Ramos (cell line): ENCODE results near the gene ZNF629.

Experiments
- in situ Hi-C: fragments of 300-500 bp; cut with MboI; formaldehyde crosslinking; loops from one replicate; pipeline ENCODE4 v1.14.3; 2022; ENCODE audit warnings: low sequenced_read_pairs; ENCODE audit not compliant: unreplicated experiment

The ZNF629 gene

DNA sequence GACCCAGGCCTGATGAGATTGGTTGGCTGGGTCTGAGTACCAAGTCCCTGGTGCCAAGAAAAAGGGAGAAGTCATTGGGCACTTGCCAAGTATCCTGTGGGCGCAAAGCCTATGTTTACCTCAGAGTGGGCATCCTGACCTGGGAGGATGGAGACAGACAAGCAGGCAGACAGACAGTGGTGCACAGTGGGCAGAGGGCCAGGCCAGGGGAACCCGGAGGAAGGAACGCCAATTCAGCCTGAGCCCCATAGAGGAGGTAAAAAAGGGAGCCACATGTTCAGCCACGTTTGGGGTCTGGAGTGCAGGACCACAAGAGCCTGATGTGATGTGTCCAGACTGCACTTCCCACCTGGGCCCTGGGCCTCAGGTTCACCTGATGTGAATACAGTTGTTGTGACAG lies 33.4 kb downstream of the ZNF629 start:
- in situ Hi-C loops = no loop called here

DNA sequence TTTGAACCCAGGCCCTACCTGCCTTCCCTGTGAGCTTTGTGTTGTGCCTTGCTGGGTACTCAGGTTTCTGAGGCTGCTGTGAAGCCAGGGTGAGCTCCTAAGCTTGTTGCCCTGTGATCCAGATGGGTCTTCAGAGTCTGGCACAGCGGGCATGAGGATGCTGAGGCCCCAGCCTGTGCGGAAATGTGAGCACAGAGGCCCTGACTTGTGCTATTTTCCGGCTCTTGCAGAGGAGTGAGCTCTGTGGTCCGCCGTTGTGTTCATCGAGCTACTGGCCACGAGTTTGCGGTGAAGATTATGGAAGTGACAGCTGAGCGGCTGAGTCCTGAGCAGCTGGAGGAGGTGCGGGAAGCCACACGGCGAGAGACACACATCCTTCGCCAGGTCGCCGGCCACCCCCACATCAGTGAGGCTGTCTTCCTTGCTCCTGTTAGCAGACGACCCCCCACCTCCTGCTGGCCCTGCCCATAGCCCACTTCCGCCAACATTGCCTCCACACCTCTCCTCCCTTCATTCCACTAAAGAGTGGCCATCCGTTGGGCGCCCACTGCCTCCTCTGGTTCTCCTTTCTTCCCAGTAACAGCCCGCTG lies 36.0 kb downstream of the ZNF629 start:
- in situ Hi-C loops = no loop called here

DNA sequence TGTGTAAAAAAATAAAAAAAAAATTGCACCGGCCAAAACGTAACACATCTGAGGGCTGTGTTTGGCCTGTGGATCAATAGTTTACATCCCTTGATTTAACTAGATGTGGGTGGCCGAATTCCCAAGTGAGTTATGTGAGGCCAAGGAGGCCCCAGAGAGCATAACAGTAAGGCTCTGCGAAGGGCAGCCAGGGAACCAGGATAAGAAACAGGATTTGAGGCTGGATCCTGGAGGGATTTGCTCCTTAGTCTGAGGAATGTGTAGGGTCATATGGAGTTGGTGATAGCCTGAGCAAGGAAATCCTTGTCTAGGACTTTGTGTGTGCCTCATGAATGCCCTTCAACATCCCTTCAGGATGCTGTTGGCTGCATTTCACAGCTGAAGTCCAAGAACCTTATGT lies 36.8 kb downstream of the ZNF629 start:
- in situ Hi-C loops = no loop called here

DNA sequence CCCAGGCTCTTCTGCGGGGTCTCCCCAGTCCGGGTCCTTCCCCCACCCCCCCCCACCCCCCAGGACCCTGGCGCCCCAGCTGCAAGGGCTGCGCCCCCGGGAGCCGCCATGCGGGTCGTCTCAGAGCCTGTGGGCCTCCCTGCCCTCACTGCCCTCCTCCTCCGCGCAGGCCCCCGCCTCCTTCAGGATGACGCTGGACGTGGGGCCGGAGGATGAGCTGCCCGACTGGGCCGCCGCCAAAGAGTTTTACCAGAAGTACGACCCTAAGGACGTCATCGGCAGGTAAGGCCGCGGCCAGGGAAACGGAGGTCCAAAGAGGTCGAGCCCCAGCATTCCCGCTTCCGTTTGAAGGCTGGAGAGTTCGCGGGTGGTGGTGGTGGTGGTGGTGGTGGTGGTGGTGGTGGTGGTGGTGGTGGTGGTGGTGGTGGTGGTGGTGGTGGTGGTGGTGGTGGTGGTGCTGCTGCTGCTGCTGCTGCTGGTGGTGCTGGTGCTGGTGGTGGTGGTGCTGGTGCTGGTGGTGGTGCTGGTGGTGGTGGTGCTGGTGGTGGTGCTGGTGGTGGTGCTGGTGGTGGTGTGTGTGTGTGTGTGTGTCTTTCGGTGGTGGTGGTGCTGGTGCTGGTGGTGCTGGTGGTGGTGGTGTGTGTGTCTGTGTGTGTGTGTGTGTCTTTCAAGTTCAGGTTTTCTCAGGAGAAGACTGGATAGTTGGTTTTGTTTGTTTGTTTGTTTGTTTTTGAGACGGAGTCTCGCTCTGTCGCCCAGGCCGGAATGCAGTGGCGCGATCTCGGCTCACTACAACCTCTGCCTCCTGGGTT lies 38.2 kb downstream of the ZNF629 start:
- in situ Hi-C loops = no loop called here

DNA sequence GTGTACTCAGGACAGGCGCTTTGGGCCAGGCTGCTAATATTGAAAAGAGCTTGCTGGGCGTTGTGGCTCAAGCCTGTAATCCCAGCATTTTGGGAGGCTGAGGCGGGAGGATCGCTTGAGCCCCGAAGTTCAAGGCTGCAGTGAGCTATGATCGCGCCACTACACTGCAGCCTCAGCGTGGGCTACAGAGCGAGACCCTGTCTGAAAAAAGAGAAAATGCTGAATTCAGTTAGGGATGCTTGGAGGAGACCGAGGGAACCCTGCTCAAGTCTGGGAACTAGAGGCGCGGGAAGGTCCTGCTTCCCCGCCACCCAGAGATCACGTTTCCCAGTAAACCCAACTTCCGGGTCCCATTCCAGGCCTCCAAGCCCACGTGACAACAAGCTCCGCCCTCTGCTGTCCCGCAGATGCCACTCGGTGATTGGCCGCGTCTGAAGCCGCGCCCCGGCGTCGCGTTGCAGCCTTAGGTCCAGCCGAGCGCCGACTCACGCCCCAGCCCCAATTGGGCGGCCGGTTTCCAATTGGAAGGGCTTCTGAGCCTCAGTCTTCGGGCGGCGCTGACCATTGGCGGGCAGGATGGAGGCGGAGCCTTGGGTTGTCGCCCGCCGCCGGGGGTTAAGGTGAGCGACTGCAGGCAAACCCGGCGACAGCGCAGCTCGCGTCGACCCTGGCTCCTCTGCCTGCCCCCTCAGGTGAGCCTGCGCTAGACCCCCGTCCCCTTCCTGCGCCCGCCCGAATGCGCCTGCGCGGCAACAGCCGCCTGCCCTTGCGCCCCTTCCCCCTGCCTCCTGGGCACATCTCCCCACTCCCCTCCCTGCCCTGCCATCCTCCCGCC lies 39.0 kb downstream of the ZNF629 start, which contains the start of gene PHKG2:
TSS of gene PHKG2 (plus strand) at position 627 of the 835 bp plus-strand sequence. CDS start 396 bp downstream, outside the sequence.
- in situ Hi-C loops = no loop called here

DNA sequence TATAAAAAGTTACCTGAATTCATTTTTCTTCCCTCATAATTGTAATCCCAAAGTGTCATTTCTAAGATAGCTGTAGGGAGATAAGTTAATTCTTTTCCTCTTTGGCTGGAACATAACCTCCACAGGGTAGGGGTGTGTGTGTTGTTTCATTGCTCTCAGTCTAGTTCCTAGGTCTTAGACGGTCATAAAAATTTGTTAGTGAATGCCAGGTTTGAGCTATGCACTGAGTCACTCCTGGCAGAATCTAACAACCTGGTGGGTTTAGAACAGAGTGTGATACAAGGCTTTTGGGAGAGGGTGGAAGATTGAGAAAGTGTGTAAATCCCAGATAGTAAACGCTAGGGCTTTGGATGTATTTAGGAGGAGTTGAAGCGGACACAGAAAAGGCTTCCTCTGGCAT lies 39.7 kb downstream of the ZNF629 start:
- in situ Hi-C loops = no loop called here

DNA sequence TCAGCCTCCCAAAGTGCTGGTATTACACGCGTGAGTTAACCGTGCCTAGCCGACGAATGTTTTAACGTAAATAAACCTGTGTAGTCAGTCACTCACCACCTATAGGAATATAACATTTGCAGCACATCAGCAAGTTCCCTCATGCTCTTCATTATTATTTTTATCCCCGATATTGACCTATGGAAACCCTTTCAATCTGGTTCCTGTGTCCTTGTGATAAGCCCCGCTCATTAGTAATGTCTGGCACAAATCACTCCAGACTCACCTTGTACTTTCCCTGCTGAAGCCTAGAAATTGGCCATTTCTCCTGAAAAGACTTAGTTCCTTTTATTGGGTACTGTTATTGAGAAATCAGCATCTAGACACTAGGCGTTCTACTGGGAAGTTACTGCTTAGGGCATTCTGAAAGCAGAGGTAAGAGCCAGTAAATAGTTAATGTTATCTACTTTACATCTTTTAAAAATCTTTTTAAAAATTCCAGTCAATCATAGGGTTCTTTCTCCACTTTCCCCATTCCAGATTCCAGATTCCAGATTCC lies 40.3 kb downstream of the ZNF629 start:
- in situ Hi-C loops = no loop called here

DNA sequence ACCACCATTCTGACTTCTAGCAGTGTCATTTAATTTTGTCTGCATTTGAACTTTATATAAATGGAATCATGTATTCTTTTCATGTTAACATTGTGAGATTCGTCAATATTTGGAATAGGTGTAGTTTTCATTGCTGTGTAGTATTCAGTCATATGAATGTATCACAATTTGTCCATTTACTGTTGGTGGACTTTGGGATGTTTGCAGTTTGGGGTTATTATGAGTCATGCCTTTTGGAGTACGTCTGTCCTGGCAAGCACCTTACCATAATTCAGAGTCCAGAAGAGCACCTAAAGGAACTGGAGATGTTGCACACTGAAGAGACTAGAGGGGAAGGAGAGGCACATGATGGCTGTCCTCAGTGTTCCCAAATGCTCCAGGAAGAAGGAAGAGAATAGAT lies 41.9 kb downstream of the ZNF629 start:
- in situ Hi-C loops = no loop called here

DNA sequence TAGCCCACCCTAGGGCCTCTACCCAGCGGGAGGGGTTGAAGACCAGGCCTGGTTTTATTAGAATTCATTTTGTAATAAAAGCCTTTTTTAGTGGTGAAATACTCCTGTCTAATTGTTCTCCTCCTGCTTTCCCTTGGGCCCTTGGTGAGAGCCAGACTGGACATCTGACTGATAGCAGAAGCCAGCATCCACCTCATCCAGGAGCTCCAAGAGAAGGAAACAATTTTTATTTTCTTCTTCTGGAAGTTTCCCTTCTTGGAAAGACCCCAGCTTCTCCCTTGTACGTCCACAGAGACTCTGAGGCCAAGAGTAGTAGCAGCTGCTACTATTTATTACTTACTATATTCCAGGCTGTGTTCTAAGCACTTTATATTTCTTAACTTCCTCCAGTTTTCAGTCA lies 42.8 kb downstream of the ZNF629 start:
- in situ Hi-C loops = no loop called here

DNA sequence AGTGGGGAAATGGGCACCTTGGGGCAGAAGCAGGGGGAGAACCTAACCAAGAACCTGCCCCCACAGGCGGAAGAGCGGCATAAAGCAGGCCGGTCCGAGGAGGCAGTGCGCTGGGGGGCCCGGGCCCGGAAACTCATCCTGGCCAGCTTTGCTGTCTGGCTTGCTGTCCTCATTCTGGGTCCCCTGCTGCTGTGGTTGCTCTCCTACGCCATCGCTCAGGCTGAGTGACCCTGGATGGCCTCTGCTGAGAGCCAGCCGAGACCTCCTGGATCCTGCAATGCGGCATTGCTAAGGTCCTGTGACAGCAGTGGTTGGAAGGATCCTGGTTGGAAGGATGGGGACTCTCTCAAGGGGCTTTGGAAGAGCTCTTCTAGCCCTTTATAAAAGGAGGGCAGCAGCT lies 43.3 kb downstream of the ZNF629 start:
- in situ Hi-C loops = no loop called here

DNA sequence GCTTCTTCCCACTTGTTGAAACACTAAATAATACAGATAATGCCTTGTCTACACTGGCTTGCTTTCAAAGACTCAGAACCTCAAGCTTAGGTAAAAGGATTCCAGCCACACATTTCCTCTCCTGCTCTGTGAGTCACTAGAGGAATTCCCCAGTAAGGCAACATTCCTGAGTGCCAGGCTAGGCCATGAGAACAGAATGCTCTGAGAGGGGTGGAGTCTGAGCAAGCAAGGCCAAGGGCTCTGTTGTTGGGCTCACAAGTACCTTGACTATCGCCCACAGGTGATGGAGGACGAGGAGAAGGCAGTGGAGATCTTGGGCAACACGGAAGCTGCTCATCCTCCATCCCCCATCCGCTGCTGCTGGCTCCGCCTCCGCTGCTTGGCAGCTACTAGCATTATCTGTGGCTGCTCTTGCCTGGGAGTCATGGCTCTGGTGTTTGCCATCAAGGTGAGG lies 45.5 kb downstream of the ZNF629 start:
- in situ Hi-C loops = no loop called here

DNA sequence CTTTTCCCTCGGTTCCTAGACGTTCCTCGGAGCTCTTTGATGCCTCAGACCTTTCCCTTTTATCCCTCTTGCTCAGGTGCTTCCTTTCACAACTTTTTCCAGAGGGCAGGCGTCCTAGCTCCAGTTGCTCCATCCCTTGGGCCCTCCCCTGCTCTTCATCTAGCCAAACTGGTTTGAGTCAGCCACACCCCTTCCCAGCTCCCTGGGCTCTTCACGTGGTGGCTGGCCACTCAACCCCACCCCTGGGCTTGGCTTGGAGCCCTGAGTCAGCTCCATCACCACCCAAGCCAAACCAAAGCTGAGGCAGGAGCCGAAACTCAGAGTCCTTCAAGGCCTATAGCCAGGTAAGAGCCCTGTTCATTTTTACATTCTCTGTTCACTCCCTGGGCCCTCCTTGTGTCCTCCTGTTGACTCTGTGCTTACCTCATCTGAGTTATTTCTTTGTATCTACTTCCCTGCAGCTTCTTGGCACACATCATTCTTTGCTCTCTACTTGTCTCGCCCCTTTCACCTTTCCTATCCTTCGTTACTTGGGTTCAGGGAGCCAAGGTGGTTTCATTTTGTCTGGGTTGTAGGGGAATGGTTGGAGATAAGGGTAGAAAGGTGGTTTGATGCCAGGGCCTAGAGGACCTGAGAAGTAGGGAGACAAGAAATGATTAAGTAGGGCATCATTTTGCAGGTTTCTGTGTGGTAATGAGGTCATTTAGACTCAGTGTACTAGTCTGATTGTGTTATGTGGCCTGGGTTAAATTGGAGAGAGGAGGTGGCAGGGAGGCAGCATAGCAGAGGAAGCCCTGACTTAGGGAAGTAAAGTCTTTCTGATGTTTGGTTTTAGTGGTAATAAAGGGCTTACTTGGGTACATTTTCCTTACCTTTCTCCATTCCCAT lies 46.4 kb downstream of the ZNF629 start:
- in situ Hi-C loops = no loop called here

DNA sequence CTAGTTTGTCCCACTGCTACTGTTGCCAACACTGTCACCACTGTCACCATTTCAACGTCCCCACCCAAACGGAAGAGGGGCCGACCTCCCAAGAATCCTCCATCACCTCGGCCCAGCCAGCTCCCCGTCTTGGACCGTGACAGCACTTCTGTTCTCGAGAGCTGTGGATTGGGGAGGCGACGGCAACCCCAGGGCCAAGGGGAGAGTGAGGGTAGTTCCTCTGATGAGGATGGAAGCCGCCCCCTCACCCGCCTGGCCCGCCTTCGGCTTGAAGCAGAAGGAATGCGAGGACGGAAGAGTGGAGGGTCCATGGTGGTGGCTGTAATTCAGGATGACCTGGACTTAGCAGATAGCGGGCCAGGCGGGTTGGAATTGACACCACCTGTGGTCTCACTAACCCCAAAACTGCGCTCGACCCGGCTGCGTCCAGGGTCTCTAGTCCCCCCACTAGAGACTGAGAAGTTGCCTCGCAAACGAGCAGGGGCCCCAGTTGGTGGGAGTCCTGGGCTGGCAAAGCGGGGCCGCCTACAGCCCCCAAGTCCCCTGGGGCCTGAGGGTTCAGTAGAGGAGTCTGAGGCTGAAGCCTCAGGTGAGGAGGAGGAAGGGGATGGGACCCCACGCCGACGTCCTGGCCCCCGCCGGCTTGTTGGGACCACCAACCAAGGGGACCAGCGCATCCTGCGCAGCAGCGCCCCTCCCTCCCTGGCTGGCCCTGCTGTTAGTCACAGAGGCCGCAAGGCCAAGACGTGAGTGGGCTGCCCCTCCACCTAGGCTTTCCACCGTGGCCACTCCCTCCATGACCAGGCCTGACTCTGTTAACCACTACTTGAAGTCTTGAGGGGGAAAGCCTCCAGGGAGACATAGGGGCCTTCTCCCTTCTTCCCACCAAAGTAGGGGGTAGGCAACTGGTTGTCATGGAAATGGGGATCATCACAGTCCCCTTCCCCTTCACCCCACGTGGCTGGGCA lies 47.7 kb downstream of the ZNF629 start:
- in situ Hi-C loops = loop anchor here (10.0 kb wide), 2 partner anchors 56 to 74 kb away; no protein-coding TSS in a partner anchor

DNA sequence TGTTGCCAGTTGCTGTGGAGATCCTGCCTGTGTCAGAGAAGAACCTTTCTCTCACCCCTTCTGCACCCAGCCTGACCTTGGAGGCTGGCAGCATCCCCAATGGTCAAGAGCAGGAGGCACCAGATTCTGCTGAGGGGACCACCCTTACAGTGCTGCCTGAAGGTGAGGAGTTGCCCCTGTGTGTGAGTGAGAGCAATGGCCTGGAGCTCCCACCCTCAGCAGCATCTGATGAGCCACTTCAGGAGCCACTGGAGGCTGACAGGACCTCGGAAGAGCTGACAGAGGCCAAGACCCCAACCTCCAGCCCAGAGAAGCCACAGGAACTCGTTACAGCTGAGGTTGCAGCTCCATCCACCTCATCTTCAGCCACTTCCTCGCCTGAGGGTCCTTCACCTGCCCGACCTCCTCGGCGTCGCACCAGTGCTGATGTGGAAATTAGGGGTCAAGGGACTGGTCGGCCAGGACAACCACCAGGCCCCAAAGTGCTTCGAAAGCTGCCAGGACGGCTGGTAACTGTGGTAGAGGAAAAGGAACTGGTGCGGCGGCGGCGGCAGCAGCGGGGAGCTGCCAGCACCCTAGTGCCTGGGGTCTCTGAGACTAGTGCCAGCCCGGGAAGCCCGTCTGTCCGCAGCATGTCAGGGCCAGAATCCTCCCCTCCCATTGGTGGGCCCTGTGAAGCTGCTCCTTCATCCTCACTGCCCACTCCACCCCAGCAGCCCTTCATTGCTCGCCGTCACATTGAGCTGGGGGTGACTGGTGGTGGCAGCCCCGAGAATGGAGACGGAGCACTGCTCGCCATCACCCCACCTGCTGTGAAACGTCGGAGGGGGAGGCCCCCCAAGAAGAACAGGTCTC lies 49.0 kb downstream of the ZNF629 start:
- in situ Hi-C loops = loop anchor here (10.0 kb wide), 2 partner anchors 57 to 73 kb away; no protein-coding TSS in a partner anchor

DNA sequence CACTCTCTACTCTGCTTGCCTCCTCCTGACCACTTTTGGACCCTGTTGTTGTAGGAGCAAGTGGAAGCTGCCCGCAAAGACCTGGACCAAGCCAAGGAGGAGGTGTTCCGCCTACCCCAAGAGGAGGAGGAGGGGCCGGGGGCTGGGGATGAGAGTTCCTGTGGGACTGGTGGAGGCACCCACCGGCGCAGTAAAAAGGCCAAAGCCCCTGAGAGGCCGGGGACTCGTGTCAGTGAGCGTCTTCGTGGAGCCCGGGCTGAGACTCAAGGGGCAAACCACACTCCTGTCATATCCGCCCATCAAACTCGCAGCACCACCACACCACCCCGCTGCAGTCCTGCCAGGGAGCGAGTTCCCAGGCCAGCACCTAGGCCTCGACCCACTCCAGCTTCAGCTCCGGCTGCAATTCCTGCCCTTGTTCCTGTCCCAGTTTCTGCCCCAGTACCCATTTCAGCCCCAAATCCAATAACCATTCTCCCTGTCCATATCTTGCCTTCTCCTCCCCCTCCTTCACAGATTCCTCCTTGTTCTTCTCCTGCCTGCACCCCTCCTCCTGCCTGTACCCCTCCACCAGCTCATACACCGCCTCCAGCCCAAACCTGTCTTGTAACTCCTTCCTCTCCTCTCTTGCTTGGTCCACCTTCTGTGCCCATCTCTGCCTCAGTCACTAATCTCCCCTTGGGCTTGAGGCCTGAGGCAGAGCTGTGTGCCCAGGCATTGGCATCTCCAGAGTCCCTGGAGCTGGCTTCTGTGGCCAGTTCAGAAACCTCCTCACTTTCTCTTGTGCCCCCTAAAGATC lies 49.8 kb downstream of the ZNF629 start:
- in situ Hi-C loops = loop anchor here (10.0 kb wide), 2 partner anchors 58 to 72 kb away; no protein-coding TSS in a partner anchor

DNA sequence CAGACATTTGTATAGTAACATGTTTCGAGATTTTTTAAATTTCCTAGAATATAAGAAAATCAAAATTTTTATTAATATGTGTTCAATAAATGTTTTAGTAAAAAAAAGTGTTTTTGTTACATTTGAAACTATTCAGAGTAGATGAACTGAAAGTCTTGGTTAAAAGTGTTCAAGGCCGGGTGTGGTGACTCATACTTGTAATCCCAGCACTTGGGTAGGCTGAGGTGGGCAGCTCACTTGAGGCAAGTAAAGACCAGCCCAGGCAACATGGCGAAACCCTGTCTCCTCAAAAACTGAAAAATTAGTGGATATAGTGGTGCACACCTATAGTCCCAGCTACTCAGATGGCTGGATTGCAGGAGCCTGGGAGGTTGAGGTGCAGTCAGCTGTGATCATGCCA lies 55.6 kb downstream of the ZNF629 start:
- in situ Hi-C loops = loop anchor here (5.0 to 10.0 kb wide), 3 partner anchors 44 to 67 kb away; no protein-coding TSS in a partner anchor
